ENCODE results near the gene GLI2. TPM values are rescaled to one million over a fixed set of nuclear protein-coding genes. Genes with fewer than 3 reads are reported as not detected.
A peak's percentile ranks its signal among the peaks of the same experiment; 100 is the strongest.

Gene GLI2
- total RNA-seq, 4 donors from 2014 or later = 0.42 to 6.7 (median 3.1) TPM

GRCh38 chr2:120762341-120763061 lies 26.8 kb downstream of the GLI2 start:
- intact Hi-C loops (cut with DNase I; ENCODE audit: low total_unique reads) = no loop called here
- DNase-seq (ENCODE audit: low spot score in 2 of 2) = peak in 1 of 2 donors; percentile 80
- no peak overlapping the region for H3K4me3 ChIP-seq (ENCODE audit: low read depth, poor library complexity, severe bottlenecking)
- TF ChIP-seq CTCF (IDR thresholded peaks at IDR 0.05) = no peak
- no peak for TF ChIP-seq POLR2A (IDR thresholded peaks at IDR 0.05)
- WGBS, 2 donors = 90 to 91% methylated on average over 15 of the region's 15 CpGs

- DNase-seq (ENCODE audit: low spot score in 2 of 2) = peak in 1 of 2 donors; percentile 86
- intact Hi-C loops (cut with DNase I; ENCODE audit: low total_unique reads) = no loop called here
- no peak overlapping the region for H3K4me3 ChIP-seq (ENCODE audit: low read depth, poor library complexity, severe bottlenecking)
- TF ChIP-seq CTCF (IDR thresholded peaks at IDR 0.05) (no peak), POLR2A (IDR thresholded peaks at IDR 0.05) (no peak)
- WGBS, 2 donors = 26 to 37% methylated on average over 8 of the region's 8 CpGs
These were observed 27.8 kb downstream of the GLI2 start for GRCh38 chr2:120763508-120763907.

GRCh38 chr2:120763931-120764330 lies 28.3 kb downstream of the GLI2 start:
- TF ChIP-seq POLR2A (IDR thresholded peaks at IDR 0.05) (no peak), CTCF (IDR thresholded peaks at IDR 0.05) (no peak)
- intact Hi-C loops (cut with DNase I; ENCODE audit: low total_unique reads) = no loop called here
- WGBS, 2 donors = 90 to 93% methylated on average over 10 of the region's 10 CpGs
- H3K4me3 ChIP-seq (ENCODE audit: low read depth, poor library complexity, severe bottlenecking) = no peak overlapping the region
- peak in 1 of 2 donors; percentile 61 for DNase-seq (ENCODE audit: low spot score in 2 of 2)

- intact Hi-C loops (cut with DNase I; ENCODE audit: low total_unique reads) = no loop called here
- peak in 1 of 2 donors; percentile 28 for DNase-seq (ENCODE audit: low spot score in 2 of 2)
- no peak overlapping the region for H3K4me3 ChIP-seq (ENCODE audit: low read depth, poor library complexity, severe bottlenecking)
- no peak for TF ChIP-seq POLR2A (IDR thresholded peaks at IDR 0.05)
- TF ChIP-seq CTCF (IDR thresholded peaks at IDR 0.05) = no peak
- WGBS, 2 donors = 81 to 84% methylated on average over 6 of the region's 6 CpGs
These were observed 28.8 kb downstream of the GLI2 start for GRCh38 chr2:120764492-120764891.

- 75 to 83% methylated on average over 11 of the region's 11 CpGs for WGBS, 2 donors
These were observed 29.5 kb downstream of the GLI2 start for GRCh38 chr2:120764991-120765677.

More at GRCh38 chr2:120764991-120765677, 29.5 kb downstream of the GLI2 start:
- DNase-seq (ENCODE audit: low spot score in 2 of 2) = peak in 1 of 2 donors; percentile 80
- TF ChIP-seq POLR2A (IDR thresholded peaks at IDR 0.05) (no peak), CTCF (IDR thresholded peaks at IDR 0.05) (no peak)
- no peak overlapping the region for H3K4me3 ChIP-seq (ENCODE audit: low read depth, poor library complexity, severe bottlenecking)
- intact Hi-C loops (cut with DNase I; ENCODE audit: low total_unique reads) = no loop called here
